ENCODE measurements around the gene LRRC36. TPM values are rescaled to one million over a fixed set of nuclear protein-coding genes. Genes with fewer than 3 reads are reported as not detected.

The LRRC36 gene
- total and polyA plus RNA-seq, 10 of the 15 experiments (the other 5 are each of a cell fraction or from before 2014, with no cell fraction given) = 0.45 to 2.0 (median 0.75) TPM; not detected in 1

DNA sequence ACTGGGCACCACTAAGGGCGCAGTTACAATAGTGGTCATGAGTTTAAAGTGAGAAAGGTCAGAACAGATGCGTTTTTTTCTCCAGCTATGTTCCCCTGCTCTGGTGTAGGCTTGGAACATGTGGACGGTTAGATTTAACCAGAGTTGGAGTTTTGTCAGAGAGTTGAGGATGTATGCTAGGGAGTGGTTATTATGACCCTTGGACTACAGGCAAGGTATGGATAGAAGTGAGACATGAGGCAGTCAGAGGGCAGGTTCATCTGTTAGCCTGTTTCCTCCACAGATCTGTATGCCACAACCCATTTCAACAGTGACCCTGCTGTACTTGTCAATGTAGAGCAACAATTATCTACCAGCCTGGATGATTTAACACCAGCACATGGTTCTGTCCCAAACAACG, 44.0 kb downstream of the LRRC36 start (continued):
- TF ChIP-seq USF1 (IDR thresholded peaks at IDR 0.05; ENCODE audit: borderline replicate concordance, extremely low read length, insufficient read depth, low read depth, low read length) (no peak), NFXL1 (IDR thresholded peaks at IDR 0.05; ENCODE audit: borderline replicate concordance) (no peak), YBX1 (IDR thresholded peaks at IDR 0.05) (no peak), NRF1 (conservative IDR thresholded peaks at IDR 0.05; ENCODE audit: low read depth, low read length) (no peak), FOS (IDR thresholded peaks at IDR 0.05; ENCODE audit: borderline replicate concordance, extremely low read depth, insufficient read length) (no peak), CBX5 (IDR thresholded peaks at IDR 0.05; ENCODE audit: low read depth) (no peak), IRF4 (IDR thresholded peaks at IDR 0.05; ENCODE audit: low read depth, low read length) (no peak), RELA (IDR thresholded peaks at IDR 0.05; ENCODE audit: borderline replicate concordance, partially characterized antibody) (no peak), PAX8 (IDR thresholded peaks at IDR 0.05) (no peak), FOXM1 (IDR thresholded peaks at IDR 0.05; ENCODE audit: low read depth, low read length) (no peak), CREM (IDR thresholded peaks at IDR 0.05; ENCODE audit: low read depth) (no peak), MYB (IDR thresholded peaks at IDR 0.05; ENCODE audit: borderline replicate concordance, low read depth, low read length) (no peak)
- TF ChIP-seq, protein P1, sequence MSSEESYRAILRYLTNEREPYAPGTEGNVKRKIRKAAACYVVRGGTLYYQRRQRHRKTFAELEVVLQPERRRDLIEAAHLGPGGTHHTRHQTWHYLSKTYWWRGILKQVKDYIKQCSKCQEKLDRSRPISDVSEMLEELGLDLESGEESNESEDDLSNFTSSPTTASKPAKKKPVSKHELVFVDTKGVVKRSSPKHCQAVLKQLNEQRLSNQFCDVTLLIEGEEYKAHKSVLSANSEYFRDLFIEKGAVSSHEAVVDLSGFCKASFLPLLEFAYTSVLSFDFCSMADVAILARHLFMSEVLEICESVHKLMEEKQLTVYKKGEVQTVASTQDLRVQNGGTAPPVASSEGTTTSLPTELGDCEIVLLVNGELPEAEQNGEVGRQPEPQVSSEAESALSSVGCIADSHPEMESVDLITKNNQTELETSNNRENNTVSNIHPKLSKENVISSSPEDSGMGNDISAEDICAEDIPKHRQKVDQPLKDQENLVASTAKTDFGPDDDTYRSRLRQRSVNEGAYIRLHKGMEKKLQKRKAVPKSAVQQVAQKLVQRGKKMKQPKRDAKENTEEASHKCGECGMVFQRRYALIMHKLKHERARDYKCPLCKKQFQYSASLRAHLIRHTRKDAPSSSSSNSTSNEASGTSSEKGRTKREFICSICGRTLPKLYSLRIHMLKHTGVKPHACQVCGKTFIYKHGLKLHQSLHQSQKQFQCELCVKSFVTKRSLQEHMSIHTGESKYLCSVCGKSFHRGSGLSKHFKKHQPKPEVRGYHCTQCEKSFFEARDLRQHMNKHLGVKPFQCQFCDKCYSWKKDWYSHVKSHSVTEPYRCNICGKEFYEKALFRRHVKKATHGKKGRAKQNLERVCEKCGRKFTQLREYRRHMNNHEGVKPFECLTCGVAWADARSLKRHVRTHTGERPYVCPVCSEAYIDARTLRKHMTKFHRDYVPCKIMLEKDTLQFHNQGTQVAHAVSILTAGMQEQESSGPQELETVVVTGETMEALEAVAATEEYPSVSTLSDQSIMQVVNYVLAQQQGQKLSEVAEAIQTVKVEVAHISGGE (CRISPR knock-in tag; IDR thresholded peaks at IDR 0.05) = no peak
